Amygdala (tissue), 56 donors: ENCODE measurements around the gene CFAP100.
A peak's percentile ranks its signal among the peaks of the same experiment; 100 is the strongest.

Experiments used
- DNase-seq, 56 donors: peaks; one replicate each; lab custom pipeline; 2025; lab: John Stamatoyannopoulos, UW

Gene CFAP100

GRCh38 chr3:126373682-126374601 is 20.8 kb upstream of the CFAP100 start:
- peak in 8 of 56 donors; percentile 5 to 28 (median 17) for DNase-seq

DNA sequence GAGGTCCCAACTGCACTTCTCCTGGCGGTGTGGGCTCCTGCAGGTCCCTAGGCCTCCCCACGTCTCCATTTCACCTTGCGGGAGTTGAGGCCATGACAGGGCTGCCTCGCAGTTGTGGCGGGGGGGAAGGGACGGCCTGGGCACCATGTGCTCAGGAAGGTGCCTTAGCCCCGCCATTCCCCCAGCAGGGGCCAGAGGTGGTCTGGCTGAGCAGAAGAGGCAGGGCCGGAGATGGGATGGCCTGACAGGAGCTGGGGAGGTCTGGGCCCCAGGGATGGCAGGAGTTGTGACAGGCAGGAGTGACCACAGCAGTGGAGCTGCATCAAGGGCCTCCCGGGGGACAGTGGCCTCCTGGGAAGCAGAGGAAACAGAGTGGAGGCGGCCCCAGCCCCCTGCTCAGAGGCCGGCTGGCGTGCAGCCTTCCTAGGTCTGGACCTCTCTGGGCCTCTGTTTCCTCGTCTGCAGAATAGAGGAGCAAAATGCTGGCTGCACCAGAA is 18.8 kb upstream of the CFAP100 start:
- no peak for DNase-seq

DNA sequence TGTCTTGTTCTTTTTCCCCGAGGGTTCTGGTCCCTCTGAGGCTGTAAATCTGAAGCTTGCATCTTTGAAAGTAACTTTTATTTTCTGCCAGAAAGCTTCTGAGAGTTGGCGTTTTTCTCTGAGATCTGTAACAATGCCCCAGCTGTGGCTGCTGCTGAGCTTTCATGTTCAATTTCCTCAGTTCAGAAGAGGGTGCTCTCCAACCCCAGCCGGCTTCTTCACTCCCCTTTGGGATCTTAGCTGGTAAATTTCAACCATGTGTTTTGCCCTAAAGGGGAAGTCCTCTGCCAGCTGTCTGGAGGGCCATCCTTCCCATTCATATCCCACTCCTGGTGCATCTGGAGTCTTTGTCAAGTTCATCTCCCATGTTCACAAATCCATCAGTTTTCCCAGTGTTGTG is 18.3 kb upstream of the CFAP100 start:
- no peak for DNase-seq

- DNase-seq = no peak
Measured at GRCh38 chr3:126377211-126377610, 17.5 kb upstream of the CFAP100 start.

GRCh38 chr3:126378341-126378751 is 16.4 kb upstream of the CFAP100 start:
- DNase-seq = no peak

DNA sequence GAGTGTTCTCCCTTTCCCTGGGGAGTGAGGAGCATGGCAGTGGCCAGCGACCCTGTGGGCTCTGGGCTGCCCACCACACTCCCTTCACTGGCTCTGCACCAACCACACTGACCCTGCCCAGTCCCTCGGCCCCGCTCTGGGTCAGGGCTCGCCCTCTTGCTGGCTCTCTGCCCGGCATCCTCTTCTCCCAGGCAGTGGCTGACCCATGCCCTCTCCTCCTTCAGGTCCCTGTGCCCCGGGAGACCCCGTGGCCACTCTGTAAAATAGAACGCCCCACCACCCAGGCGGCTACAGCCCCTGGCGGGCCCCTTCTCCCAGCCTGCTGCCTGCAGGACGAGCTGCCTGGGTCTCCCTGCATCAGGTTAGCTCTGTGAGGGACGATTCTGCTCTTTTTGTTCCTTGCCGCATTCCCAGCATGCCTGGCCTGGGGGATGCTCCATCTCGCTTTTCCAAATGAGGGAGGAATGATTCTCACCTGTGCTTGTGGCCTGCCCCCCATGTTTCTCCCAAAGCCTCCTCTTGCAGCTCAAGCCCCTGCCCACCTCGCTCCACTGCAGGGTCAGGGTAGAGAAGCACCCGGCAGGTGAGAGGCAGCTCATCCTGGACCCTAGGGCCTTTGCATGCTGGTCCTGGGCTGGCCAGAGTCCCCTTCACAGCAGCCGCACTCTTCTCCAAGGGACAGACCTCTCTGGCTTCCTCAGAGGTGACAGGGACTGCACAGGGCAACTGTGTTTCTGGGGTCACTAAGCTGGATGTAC is 14.5 kb upstream of the CFAP100 start:
- no peak for DNase-seq

- no peak for DNase-seq
Measured at GRCh38 chr3:126381966-126382365, 12.7 kb upstream of the CFAP100 start.

DNA sequence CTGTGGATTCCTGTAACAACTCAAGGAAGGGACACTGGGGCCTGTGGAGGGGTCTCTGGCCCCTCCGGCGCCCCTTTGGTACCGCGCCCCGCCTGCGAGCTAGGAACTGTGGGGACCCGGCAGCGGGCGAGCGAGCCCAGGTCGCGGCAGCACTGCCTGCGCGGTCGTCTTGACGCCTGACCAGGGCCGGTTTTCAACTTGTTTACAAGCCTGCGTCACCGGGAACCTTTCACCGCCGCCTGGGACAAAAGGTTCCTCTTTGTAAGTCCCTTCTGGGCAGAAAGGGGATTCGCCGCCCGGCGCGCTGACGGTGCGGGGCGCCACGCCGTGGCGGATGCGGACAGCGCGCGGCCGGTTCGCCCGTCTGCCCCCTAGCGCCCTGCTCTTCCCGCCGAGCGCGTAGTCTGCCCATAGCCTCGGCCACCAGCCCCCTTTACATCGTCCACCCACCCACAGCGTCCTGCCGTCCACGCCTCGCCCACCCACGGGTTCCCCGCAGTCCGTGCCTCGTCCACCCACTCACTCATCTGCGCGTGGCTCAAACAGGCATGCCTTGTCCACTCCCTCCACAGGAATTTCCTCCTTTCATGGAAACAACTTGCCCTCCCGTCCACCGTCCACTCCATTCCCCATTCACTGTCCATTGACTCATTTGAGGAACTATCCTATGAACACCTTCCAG is 5.5 kb upstream of the CFAP100 start:
- DNase-seq = peak in 55 of 56 donors; percentile 34 to 93 (median 79)

GRCh38 chr3:126389794-126390146 is 4.9 kb upstream of the CFAP100 start:
- no peak for DNase-seq

GRCh38 chr3:126390201-126390600 is 4.5 kb upstream of the CFAP100 start:
- DNase-seq = no peak

DNA sequence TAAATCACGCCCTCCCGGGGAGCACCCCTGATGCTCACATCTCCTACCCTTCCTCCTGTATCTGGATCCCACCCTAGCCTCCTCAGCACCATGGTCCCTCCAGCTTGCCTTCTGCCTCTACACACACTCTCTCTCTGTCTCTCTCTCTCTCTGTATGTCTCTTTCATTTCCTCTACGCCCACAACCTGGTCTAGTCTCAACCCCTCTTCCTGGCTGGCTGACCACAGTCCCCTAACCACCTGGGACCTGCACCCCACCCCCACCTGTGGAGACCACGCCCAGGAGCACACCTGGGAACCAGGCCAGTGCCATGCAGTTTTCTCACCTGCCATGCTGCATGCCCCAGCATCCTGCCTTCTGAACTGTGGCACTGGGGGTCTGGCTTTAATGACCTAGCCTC is 4.0 kb upstream of the CFAP100 start:
- DNase-seq = no peak

- DNase-seq = no peak
Measured at GRCh38 chr3:126391631-126392030, 3.1 kb upstream of the CFAP100 start.

DNA sequence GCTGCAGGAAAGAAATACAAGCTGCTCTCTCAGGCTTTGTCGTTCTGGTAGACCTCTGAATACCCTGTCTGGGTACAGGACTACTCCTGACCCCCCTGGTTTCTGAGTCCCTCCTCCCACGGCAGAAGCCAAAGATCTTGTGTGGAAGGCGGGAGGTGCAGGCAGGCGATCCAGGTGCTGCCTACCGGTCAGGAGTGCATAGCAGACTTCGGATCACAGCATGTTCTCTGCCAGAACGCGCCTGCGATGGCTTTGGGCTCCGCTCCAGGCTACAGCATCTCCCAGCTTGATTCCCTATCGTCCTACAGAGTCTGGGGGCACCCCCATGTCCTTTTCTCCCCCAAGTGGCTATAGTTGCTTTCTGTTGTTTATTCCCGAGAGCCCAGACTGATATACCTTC is 2.5 kb upstream of the CFAP100 start:
- no peak for DNase-seq

DNA sequence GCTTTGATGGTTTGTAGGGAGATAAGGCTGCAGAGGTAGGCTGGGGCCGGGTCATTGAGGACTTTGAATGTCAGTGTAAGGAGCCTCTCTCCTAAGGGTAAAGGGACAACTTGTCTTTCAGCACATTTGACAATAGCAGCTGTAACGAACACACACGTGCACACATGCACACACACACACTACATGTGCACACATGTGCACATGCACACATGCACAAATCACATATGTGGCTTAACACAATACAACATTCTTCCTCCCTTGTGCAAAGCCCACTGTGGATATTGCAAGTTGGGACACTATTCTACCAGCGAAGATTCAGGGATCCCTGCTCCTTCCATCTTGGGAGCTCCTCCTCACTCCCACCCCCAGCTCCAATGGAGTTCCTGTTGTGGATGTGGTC is 1.1 kb upstream of the CFAP100 start:
- no peak for DNase-seq

DNA sequence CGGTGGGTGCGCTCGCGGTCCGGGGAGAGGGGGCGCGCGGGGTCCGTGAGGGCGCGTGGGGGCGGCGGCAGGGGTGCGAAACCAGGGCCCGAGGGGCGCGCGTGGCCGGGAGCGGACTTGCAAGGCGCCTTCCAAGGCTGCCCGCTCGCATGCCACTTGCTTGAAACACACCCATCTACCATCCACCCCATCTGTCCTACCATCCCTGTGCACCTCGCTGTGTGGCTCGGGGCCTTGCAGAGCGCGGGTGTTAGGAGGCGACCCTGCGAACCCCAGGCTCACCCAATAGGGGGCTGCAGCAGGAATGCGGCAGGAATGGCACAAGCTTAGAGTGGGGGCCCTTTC is 240 bp downstream of the CFAP100 start:
- DNase-seq = no peak

- no peak for DNase-seq
Measured at GRCh38 chr3:126395846-126396513, 1.3 kb downstream of the CFAP100 start.

DNA sequence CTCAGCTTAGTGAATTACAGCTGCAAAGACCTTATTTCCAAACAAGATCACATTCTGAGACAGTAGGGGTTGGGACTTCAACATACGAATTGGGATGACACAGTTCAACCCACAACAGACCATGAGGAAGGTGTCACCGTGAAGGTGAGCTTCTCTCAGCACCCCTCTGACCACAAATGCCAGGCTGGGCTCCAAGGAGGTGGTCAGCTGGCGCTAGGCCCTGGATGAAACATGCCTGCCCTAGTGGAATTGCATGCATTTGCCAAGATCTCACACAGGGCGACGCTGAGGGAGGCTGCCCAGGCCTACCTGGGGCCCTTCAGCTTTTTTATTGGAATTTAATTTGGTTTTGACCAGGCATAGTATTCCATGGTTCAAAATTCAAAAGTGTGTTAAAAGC is 1.8 kb downstream of the CFAP100 start:
- no peak for DNase-seq

DNA sequence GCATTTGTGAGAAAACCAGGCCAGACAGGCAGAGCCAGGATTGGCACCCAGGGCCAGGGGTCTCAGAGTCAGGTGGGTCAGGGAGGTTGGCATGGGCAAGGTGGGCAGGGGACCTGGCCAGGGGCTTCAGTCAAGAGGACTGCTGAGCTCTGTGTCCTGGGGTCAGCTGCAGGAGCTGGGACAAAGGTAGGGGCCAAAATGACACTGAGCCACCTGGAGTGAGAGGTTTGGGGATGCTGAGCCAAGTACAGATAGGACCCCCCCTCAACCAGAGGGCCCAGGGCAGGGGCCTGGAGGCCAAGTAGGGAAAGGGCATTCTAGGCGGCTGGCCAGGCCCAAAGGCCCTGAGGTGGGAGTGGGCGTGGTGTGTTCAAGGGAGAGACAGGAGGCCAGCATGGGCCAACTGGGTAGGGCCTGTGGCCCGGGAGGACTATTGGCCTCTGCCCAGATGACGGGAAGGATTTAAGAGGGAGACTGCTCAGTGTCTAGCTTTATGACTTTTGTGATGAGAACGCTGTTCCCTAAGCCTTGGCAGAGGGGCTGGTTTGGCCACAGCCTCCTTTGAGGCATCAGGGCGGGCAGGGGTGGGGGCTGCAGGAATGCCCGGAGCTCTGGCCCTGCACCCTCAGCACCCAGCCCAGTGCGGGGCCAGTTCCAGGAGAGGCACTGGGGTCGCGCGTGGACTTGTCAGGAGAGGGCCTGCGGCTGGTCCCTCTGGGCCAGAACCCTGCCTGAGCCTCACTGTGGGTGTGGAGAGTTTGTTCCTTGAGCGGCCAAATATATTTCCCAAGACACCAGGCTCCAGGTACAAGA is 3.1 kb downstream of the CFAP100 start:
- DNase-seq = no peak

- DNase-seq = no peak
Measured at GRCh38 chr3:126398423-126399350, 4.0 kb downstream of the CFAP100 start.
